ENCODE data around the gene TMC2. TPM values are rescaled to one million over a fixed set of nuclear protein-coding genes. Genes with fewer than 3 reads are reported as not detected.
"Not testable (repeated sequence)": the region's sequence is repeated elsewhere in the genome, so short reads cannot be mapped to it uniquely, and the experiment has no call there.

Gene TMC2, protein sequence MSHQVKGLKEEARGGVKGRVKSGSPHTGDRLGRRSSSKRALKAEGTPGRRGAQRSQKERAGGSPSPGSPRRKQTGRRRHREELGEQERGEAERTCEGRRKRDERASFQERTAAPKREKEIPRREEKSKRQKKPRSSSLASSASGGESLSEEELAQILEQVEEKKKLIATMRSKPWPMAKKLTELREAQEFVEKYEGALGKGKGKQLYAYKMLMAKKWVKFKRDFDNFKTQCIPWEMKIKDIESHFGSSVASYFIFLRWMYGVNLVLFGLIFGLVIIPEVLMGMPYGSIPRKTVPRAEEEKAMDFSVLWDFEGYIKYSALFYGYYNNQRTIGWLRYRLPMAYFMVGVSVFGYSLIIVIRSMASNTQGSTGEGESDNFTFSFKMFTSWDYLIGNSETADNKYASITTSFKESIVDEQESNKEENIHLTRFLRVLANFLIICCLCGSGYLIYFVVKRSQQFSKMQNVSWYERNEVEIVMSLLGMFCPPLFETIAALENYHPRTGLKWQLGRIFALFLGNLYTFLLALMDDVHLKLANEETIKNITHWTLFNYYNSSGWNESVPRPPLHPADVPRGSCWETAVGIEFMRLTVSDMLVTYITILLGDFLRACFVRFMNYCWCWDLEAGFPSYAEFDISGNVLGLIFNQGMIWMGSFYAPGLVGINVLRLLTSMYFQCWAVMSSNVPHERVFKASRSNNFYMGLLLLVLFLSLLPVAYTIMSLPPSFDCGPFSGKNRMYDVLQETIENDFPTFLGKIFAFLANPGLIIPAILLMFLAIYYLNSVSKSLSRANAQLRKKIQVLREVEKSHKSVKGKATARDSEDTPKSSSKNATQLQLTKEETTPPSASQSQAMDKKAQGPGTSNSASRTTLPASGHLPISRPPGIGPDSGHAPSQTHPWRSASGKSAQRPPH
- total RNA-seq, result under 1 TPM; 0.56 to 0.63 TPM
- polyA plus RNA-seq (ENCODE audit: insufficient read depth, low read depth, low replicate concordance), result 0.59 TPM
- long read RNA-seq, donor 1, result 0 reads
- long read RNA-seq, donor 2, result 0 reads

DNA sequence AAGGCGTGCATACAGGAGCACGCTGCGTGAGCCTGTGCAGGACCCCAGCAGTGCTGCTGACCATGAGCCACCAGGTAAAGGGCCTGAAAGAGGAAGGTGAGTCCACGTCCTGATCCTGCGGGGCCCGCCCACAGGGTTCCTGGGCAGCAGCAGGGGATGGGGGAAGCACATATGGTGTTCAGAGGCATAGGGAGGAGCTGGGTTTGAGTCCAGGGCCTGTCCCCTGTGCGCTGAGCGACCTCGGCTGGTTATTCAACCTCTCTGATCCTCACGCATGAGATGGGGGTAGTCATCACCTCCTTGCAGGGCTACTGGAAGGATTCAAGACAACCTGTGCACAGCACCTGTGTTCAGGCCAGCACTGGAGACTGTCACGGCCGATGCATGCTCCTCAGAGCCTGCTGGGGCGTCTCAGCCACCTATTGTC, at the start of gene TMC2:
Gene TMC2 (plus strand): TSS at position 14 of the 427 bp plus-strand sequence. CDS start 49 bp downstream, at position 63.
- intact Hi-C loops (cut with DNase I; ENCODE audit: low total_unique reads), result no loop called here
- TF ChIP-seq POLR2A (IDR thresholded peaks at IDR 0.05), result no peak
- TF ChIP-seq, protein P1, sequence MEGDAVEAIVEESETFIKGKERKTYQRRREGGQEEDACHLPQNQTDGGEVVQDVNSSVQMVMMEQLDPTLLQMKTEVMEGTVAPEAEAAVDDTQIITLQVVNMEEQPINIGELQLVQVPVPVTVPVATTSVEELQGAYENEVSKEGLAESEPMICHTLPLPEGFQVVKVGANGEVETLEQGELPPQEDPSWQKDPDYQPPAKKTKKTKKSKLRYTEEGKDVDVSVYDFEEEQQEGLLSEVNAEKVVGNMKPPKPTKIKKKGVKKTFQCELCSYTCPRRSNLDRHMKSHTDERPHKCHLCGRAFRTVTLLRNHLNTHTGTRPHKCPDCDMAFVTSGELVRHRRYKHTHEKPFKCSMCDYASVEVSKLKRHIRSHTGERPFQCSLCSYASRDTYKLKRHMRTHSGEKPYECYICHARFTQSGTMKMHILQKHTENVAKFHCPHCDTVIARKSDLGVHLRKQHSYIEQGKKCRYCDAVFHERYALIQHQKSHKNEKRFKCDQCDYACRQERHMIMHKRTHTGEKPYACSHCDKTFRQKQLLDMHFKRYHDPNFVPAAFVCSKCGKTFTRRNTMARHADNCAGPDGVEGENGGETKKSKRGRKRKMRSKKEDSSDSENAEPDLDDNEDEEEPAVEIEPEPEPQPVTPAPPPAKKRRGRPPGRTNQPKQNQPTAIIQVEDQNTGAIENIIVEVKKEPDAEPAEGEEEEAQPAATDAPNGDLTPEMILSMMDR (IDR thresholded peaks at IDR 0.05), result no peak
- Histone ChIP-seq H3K4me1 (peaks cover 16% of the 10 kb centered on the region), H3K36me3 (ENCODE audit: low read depth, missing control alignments) (no peaks in the 10 kb centered on the region), H3K9me3 (no peaks in the 10 kb centered on the region), H3K4me3 (no peak within 1 kb of the TSS), H3K27ac (no peak within 1 kb of the TSS), H3K27me3 (no peaks in the 10 kb centered on the region)
- DNase-seq, result no peak
- 52 to 89% methylated on average over 7 to 13 of the region's 13 CpGs for WGBS, 2 donors

DNA sequence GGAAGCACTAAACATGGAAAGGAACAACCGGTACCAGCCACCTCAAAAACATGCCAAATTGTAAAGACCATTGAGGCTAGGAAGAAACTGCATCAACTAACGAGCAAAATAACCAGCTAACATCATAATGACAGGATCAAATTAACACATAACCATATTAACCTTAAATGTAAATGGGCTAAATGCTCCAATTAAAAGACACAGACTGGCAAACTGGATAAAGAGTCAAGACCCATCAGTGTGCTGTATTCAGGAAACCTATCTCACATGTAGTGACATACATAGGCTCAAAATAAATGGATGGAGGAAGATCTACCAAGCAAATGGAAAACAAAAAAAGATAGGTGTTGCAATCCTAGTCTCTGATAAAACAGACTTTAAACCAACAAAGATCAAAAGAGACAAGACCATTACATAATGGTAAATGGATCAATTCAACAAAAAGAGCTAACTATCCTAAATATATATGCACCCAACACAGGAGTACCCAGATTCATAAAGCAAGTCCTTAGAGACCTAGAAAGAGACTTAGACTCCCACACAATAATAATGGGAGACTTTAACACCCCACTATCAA, 33.5 kb upstream of the TMC2 start:
- 100% methylated on average over 2 of the region's 2 CpGs for WGBS, 2 donors
- H3K4me3 ChIP-seq; H3K27me3 ChIP-seq; H3K36me3 ChIP-seq (ENCODE audit: low read depth, missing control alignments); H3K4me1 ChIP-seq; DNase-seq; H3K9me3 ChIP-seq; H3K27ac ChIP-seq; intact Hi-C loops (cut with DNase I; ENCODE audit: low total_unique reads): not testable (repeated sequence)

DNA sequence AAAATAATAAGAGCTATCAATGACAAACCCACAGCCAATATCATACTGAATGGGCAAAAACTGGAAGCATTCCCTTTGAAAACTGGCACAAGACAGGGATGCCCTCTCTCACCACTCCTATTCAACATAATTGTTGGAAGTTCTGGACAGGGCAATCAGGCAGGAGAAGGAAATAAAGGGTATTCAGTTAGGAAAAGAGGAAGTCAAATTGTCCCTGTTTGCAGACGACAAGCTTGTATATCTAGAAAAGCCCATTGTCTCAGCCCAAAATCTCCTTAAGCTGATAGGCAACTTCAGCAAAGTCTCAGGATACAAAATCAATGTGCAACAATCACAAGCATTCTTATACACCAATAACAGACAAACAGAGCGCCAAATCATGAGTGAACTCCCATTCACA, 31.6 kb upstream of the TMC2 start:
- H3K4me1 ChIP-seq, result peaks cover 13% of the 10 kb centered on the region
- DNase-seq; H3K4me3 ChIP-seq; H3K36me3 ChIP-seq (ENCODE audit: low read depth, missing control alignments); H3K27me3 ChIP-seq; intact Hi-C loops (cut with DNase I; ENCODE audit: low total_unique reads); H3K9me3 ChIP-seq; H3K27ac ChIP-seq: not testable (repeated sequence)
- 86 to 89% methylated on average over 2 of the region's 2 CpGs for WGBS, 2 donors

DNA sequence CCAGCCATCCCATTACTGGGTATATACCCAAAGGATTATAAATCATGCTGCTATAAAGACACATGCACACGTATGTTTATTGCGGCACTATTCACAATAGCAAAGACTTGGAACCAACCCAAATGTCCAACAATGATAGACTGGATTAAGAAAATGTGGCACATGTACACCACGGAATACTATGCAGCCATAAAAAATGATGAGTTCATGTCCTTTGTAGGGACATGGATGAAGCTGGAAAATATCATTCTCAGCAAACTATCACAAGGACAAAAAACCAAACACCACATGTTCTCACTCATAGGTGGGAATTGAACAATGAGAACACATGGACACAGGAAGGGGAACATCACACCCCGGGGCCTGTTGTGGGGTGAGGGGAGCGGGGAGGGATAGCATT, 29.9 kb upstream of the TMC2 start:
- DNase-seq; H3K9me3 ChIP-seq; H3K36me3 ChIP-seq (ENCODE audit: low read depth, missing control alignments); H3K27me3 ChIP-seq; H3K27ac ChIP-seq; H3K4me3 ChIP-seq; intact Hi-C loops (cut with DNase I; ENCODE audit: low total_unique reads): not testable (repeated sequence)
- peaks cover 13% of the 10 kb centered on the region for H3K4me1 ChIP-seq
- whole genome bisulfite sequencing, 2 donors, result 92 to 97% methylated on average over 3 of the region's 5 CpGs

DNA sequence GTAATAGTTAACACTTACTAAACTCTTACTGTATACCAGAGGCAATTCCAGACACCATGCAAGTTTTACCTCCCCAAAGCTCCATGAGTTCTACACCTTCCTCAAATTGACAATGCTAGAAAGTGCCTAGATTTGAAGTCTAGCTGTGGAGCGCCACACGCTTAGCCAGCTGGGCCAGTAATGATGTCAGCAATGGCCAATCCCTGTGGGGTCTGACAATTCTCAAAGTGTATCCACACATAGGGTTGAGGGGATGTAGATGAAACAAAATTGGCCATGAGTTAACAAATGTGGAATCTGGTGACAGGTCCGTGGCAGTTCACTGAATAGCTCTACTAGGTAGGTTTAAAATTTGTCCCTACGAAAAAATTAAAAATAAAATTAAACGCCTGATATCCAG, 28.9 kb upstream of the TMC2 start:
- Histone ChIP-seq H3K27me3 (no peaks in the 10 kb centered on the region), H3K36me3 (ENCODE audit: low read depth, missing control alignments) (no peaks in the 10 kb centered on the region), H3K4me3 (no peak overlapping the region), H3K9me3 (no peaks in the 10 kb centered on the region), H3K4me1 (peaks cover 13% of the 10 kb centered on the region), H3K27ac (no peak overlapping the region)
- no peak for DNase-seq
- intact Hi-C loops (cut with DNase I; ENCODE audit: low total_unique reads), result no loop called here
- WGBS, 2 donors, result 63 to 68% methylated on average over 5 of the region's 5 CpGs
- TF ChIP-seq, protein P1 (IDR thresholded peaks at IDR 0.05), result no peak
- TF ChIP-seq POLR2A (IDR thresholded peaks at IDR 0.05), result no peak
